ENCODE results near the gene ADK. TPM values are rescaled to one million over a fixed set of nuclear protein-coding genes. Genes with fewer than 3 reads are reported as not detected.
A peak's percentile ranks its signal among the peaks of the same experiment; 100 is the strongest.
"Not testable (repeated sequence)": the region's sequence is repeated elsewhere in the genome, so short reads cannot be mapped to it uniquely, and the experiment has no call there.

Gene ADK
- total RNA-seq, 1 experiment from 2014 or later, result 48.6 TPM

DNA sequence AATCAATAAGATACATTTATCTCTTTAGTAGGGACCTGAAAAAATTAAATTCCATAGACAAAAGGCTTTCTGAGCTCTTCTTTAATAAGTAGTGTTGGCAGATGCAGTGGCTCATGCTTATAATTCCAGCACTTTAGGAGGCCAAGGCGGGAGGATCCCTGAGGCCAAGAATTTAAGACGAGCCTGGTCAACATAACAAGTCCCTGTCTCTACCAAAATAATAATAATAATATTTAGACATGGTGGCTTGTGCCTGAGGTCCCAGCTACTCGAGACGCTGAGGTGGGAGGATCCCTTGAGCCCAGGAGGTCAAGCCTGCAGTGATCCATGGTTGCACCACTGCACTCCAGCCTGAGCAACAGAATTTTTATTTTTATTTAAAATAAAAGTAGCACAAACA lies 280.8 kb downstream of the ADK start:
- no peak overlapping the region for H3K27ac ChIP-seq
- peaks cover 6% of the 10 kb centered on the region; the same call in 1 of the 2 replicates for H3K4me1 ChIP-seq

GRCh38 chr10:74432841-74433594 lies 282.0 kb downstream of the ADK start:
- no peaks in the 10 kb centered on the region for H3K9me3 ChIP-seq (replicated peaks)
- H3K4me1 ChIP-seq, result peaks cover 6% of the 10 kb centered on the region; the same call in 1 of the 2 replicates
- no peaks in the 10 kb centered on the region for H3K36me3 ChIP-seq
- H3K4me3 ChIP-seq, result no peak overlapping the region
- DNase-seq, result no peak
- no peaks in the 10 kb centered on the region for H3K27me3 ChIP-seq
- H3K27ac ChIP-seq, result no peak overlapping the region

More for the DNA sequence above, 280.8 kb downstream of the ADK start:
- H3K27me3 ChIP-seq, result no peaks in the 10 kb centered on the region
- DNase-seq, result no peak
- H3K4me3 ChIP-seq, result no peak overlapping the region
- no peaks in the 10 kb centered on the region for H3K9me3 ChIP-seq (replicated peaks)
- H3K36me3 ChIP-seq, result no peaks in the 10 kb centered on the region

GRCh38 chr10:74433595-74433956 lies 282.6 kb downstream of the ADK start:
- Histone ChIP-seq H3K36me3 (no peaks in the 10 kb centered on the region), H3K27ac (no peak overlapping the region), H3K9me3 (replicated peaks) (no peaks in the 10 kb centered on the region), H3K4me3 (no peak overlapping the region), H3K27me3 (no peaks in the 10 kb centered on the region), H3K4me1 (peaks cover 6% of the 10 kb centered on the region; the same call in 1 of the 2 replicates)
- no peak for DNase-seq

DNA sequence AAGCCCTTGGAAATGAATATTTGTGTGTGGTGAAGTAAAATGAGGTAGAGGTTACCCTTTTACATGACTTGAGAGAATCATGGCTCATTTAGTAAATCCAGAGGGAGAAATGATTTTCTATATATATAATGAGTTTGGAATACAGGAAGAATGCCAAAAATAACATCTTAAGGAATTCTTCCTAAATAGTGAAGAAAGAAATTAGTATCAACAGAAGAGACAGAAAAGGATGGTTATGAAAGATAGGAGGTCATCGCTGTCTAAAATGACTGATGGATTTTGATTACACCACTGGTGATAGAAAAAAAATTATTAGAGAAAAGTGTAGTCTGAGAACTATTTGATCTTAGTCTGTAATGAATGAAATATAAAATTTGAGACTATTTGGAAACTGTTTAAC lies 283.0 kb downstream of the ADK start:
- no peak overlapping the region for H3K4me3 ChIP-seq
- no peaks in the 10 kb centered on the region for H3K36me3 ChIP-seq
- no peaks in the 10 kb centered on the region for H3K9me3 ChIP-seq (replicated peaks)
- H3K27me3 ChIP-seq, result no peaks in the 10 kb centered on the region
- no peak overlapping the region for H3K27ac ChIP-seq
- peaks cover 6% of the 10 kb centered on the region; the same call in 1 of the 2 replicates for H3K4me1 ChIP-seq
- DNase-seq, result no peak

- no peak for DNase-seq
- Histone ChIP-seq H3K4me1 (peaks cover 6% of the 10 kb centered on the region; the same call in 1 of the 2 replicates), H3K36me3 (no peaks in the 10 kb centered on the region), H3K9me3 (replicated peaks) (no peaks in the 10 kb centered on the region), H3K27ac (no peak overlapping the region), H3K4me3 (no peak overlapping the region), H3K27me3 (no peaks in the 10 kb centered on the region)
These were observed 283.5 kb downstream of the ADK start for GRCh38 chr10:74434547-74434946.

DNA sequence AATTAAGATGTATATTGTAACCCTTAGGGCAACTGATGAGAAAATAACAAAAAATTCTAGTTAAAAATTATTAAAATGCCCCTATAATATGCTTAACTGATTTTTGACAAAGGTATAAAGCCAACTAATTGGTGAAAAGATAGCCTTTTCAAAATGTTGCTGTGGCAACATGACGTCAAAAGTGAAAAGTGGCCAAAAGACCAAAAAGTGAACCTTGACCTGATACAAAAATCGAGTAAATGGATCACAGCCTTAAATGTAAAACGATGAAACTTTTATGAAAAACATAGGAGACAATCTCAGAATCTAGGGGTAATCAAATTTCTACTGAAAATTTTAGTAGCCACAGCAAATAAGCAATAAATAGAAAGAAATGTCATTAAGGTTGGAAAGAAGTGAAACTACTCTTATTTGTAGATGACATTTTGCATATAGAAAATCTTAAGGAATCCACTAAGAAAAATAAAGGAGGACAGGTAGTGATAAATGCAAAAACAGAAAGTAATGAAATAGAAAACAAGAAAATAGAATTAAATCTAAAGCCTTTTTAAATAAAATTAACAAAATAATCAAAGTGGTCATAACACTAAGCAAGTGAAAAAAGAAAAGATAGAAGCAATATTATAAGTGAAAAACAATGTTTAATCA lies 285.6 kb downstream of the ADK start:
- Histone ChIP-seq H3K9me3 (replicated peaks) (no peaks in the 10 kb centered on the region), H3K36me3 (no peaks in the 10 kb centered on the region), H3K27ac (no peak overlapping the region), H3K4me1 (peaks cover 6% of the 10 kb centered on the region; the same call in 1 of the 2 replicates), H3K27me3 (no peaks in the 10 kb centered on the region), H3K4me3 (no peak overlapping the region)
- no peak for DNase-seq

DNA sequence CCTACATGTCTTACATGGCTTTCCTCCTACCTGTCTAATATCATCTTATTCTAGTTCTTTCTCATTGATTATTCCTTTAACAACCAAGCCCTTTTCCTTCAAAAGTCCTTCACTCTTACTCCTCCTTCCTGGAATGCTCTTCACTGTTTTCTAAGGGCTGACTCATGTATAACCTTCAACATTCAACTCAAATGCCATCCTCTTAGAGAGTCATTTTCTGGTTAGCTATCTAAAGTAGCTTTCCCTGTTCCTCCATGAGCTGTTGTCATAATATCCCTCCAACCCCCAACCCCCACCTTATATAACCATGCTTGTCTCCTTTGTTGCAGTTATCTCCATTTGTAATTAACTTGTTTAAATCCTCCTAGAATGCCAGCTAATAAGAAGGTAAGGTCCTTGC lies 286.8 kb downstream of the ADK start:
- no peak for DNase-seq
- no peaks in the 10 kb centered on the region; the same call in 1 of the 2 replicates for H3K36me3 ChIP-seq
- peaks cover 6% of the 10 kb centered on the region; the same call in 1 of the 2 replicates for H3K4me1 ChIP-seq
- H3K4me3 ChIP-seq, result no peak overlapping the region
- no peak overlapping the region for H3K27ac ChIP-seq
- no peaks in the 10 kb centered on the region for H3K9me3 ChIP-seq (replicated peaks)
- H3K27me3 ChIP-seq, result no peaks in the 10 kb centered on the region

GRCh38 chr10:74439213-74439612 lies 288.2 kb downstream of the ADK start:
- Histone ChIP-seq H3K9me3 (replicated peaks) (no peaks in the 10 kb centered on the region), H3K27me3 (no peaks in the 10 kb centered on the region), H3K4me1 (no peaks in the 10 kb centered on the region), H3K27ac (no peak overlapping the region), H3K4me3 (no peak overlapping the region), H3K36me3 (no peaks in the 10 kb centered on the region; the same call in 1 of the 2 replicates)
- no peak for DNase-seq

DNA sequence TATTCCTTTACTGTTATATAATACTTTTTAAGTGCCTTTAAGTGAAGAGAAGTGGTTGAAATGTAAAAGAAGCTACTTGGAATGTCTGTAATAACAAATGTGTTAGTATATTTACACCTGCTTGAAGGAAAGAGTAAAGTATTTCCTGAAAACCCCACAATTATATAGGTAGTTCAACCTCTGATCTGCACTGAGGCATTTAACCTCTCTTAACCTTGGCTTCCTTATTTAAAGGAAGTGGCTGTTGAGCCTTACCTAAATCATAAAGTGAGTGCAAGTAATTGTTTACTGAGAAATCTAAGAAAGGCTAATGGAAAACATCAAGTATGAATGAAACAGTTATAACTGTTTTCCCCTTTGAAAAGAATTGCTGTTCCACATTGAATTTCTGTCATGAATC lies 294.5 kb downstream of the ADK start:
- H3K9me3 ChIP-seq (replicated peaks), result no peaks in the 10 kb centered on the region
- H3K27ac ChIP-seq, result no peak overlapping the region
- H3K4me1 ChIP-seq, result no peaks in the 10 kb centered on the region
- no peak overlapping the region for H3K4me3 ChIP-seq
- H3K36me3 ChIP-seq, result no peaks in the 10 kb centered on the region; the same call in 1 of the 2 replicates
- DNase-seq, result no peak
- H3K27me3 ChIP-seq, result no peaks in the 10 kb centered on the region

DNA sequence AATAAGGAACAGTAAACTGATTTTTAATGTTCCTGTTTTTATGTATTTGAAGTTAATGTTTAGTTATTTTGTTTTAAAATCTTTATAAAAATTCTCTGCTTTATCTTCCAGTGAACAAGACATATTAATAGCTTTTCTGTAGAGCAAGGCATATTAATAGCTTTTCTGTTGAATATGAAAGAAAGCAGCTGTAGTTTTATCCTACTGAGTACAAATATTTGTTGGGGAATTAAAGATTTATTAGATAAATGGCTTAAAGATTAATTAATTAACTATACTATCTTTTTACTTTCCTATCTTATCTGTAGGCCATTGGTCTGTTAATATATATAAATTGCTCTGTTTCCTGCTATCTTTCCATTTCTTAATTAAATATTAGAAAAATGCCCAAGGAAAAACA lies 299.6 kb downstream of the ADK start:
- no peaks in the 10 kb centered on the region for H3K36me3 ChIP-seq
- no peak for DNase-seq
- H3K9me3 ChIP-seq (replicated peaks), result no peaks in the 10 kb centered on the region
- H3K27ac ChIP-seq, result no peak overlapping the region
- no peaks in the 10 kb centered on the region for H3K27me3 ChIP-seq
- H3K4me1 ChIP-seq, result no peaks in the 10 kb centered on the region
- no peak overlapping the region for H3K4me3 ChIP-seq

DNA sequence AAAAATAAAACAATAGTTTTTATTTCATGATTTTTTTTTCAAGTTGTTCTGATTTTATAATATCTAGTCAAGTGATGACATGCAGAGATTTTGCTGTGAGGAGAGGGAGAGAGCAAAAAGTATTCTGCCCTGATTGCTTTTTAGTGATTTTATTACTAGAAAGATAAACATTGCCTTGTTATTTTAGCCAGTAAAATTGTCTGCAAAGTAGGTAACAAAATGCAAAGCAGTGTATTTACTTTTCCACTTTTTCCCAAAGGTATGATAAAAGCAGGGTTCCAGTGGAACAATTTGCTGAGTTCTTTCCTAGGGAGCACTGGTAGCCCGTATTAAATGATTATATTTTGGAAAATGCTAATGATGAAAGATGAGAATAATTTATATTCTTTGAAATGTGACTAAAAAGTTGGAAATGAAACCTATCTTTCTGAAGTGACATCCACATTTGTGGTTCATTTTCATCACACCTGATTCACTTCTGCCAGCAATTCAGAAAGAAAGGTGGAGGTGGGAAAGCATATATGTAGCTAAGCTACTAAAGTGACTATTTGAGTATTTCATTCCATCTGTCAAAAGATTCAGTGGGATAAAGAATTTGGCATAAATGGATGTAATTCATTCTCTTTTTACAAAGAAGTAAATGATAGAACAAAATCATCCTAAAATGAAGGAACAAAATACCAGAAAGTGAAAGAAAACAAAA lies 300.3 kb downstream of the ADK start:
- Histone ChIP-seq H3K27me3 (no peaks in the 10 kb centered on the region), H3K4me3 (no peak overlapping the region), H3K27ac (no peak overlapping the region), H3K36me3 (no peaks in the 10 kb centered on the region), H3K4me1 (no peaks in the 10 kb centered on the region), H3K9me3 (replicated peaks) (no peaks in the 10 kb centered on the region)
- DNase-seq, result no peak

- H3K36me3 ChIP-seq, result no peaks in the 10 kb centered on the region
- no peaks in the 10 kb centered on the region for H3K9me3 ChIP-seq (replicated peaks)
- no peak overlapping the region for H3K27ac ChIP-seq
- no peaks in the 10 kb centered on the region for H3K4me1 ChIP-seq
- no peak overlapping the region for H3K4me3 ChIP-seq
- DNase-seq, result no peak
- H3K27me3 ChIP-seq, result no peaks in the 10 kb centered on the region
These were observed 302.1 kb downstream of the ADK start for GRCh38 chr10:74453169-74453568.

DNA sequence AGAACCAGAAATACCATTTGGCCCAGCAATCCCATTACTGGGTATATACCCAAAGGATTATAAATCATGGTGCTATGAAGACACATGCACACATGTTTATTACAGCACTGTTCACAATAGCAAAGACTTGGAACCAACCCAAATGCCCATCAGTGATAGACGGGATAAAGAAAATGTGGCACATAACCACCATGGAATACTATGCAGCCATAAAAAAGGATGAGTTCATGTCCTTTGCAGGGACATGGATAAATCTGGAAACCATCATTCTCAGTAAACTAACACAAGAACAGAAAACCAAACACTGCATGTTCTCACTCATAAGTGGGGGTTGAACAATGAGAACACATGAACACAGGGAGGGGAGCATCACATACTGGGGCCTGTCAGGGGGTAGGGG lies 306.5 kb downstream of the ADK start:
- H3K4me1 ChIP-seq, H3K27ac ChIP-seq: not testable (repeated sequence)

GRCh38 chr10:74460812-74461211 lies 309.8 kb downstream of the ADK start:
- Histone ChIP-seq H3K4me3 (no peak overlapping the region), H3K27ac (peak overlapping the region; percentile 26; the same call in 1 of the 2 replicates), H3K36me3 (no peaks in the 10 kb centered on the region), H3K4me1 (no peaks in the 10 kb centered on the region; the same call in 1 of the 2 replicates), H3K27me3 (no peaks in the 10 kb centered on the region), H3K9me3 (replicated peaks) (0 out of 2 replicates have a peak, but pooled peaks cover 2% of the 10 kb centered on the region)
- DNase-seq, result no peak

More for the DNA sequence above, 306.5 kb downstream of the ADK start:
- not testable (repeated sequence) for H3K4me3 ChIP-seq; DNase-seq; H3K27me3 ChIP-seq; H3K36me3 ChIP-seq; H3K9me3 ChIP-seq (replicated peaks)
